HepG2 (cell line): ENCODE results near the gene GCHFR. TPM values are rescaled to one million over a fixed set of nuclear protein-coding genes. Genes with fewer than 3 reads are reported as not detected.

Experiments used
- BHLHE40 ChIP-seq: IDR thresholded peaks from 2 replicates; pipeline ENCODE4 v1.6.1; 2011; ENCODE audit warnings: low read length, improper control_type of control experiment
- CBX2 ChIP-seq, 2 experiments: fragments of 200-600 bp in 1 of 2; sonication (generic); formaldehyde crosslinking in 1 of 2; IDR thresholded peaks; 2 replicates each; pipeline versions ENCODE4 v1.7.0 to v1.8.1; 2018 to 2022; ENCODE audit warnings: low read depth in 2 of 2, low read length in 1 of 2, mild to moderate bottlenecking in 1 of 2, missing genetic modification reagents in 1 of 2
- CSRNP2 ChIP-seq: sonication (generic); formaldehyde crosslinking; conservative IDR thresholded peaks from 2 replicates; pipeline ENCODE4 v1.8.0; 2022; ENCODE audit warnings: low read depth, missing genetic modification reagents
- EP300 ChIP-seq, 3 experiments: sonication (generic) in 1 of 3; formaldehyde crosslinking in 1 of 3; IDR thresholded peaks; 2 replicates each; pipeline versions ENCODE4 v1.5.1 to v1.6.1; 2011 to 2020; ENCODE audit warnings: low read depth in 2 of 3, low read length in 2 of 3, borderline replicate concordance in 1 of 3, improper control_type of control experiment in 1 of 3, mild to moderate bottlenecking in 1 of 3, missing genetic modification reagents in 1 of 3, moderate library complexity in 1 of 3
- KDM2A ChIP-seq: sonication (generic); formaldehyde crosslinking; IDR thresholded peaks from 2 replicates; pipeline ENCODE4 v1.4.0; 2020; ENCODE audit warnings: low read depth, missing genetic modification reagents, borderline replicate concordance
- SIN3B ChIP-seq: fragments of 150-350 bp; IDR thresholded peaks from 2 replicates; pipeline ENCODE4 v1.6.1; 2014; ENCODE audit warnings: low read length
- SOX5 ChIP-seq: IDR thresholded peaks from 2 replicates; pipeline ENCODE4 v1.6.1; 2016; ENCODE audit warnings: borderline replicate concordance
- TFDP2 ChIP-seq: sonication (generic); formaldehyde crosslinking; IDR thresholded peaks from 2 replicates; pipeline ENCODE4 v1.4.0; 2020; ENCODE audit warnings: missing genetic modification reagents
- THAP8 ChIP-seq: sonication (generic); formaldehyde crosslinking; IDR thresholded peaks from 2 replicates; pipeline ENCODE4 v1.5.1; 2020; ENCODE audit warnings: missing genetic modification reagents, mild to moderate bottlenecking, borderline replicate concordance
- TOPORS ChIP-seq: sonication (generic); formaldehyde crosslinking; IDR thresholded peaks from 2 replicates; pipeline ENCODE4 v1.8.0; 2023; ENCODE audit warnings: mild to moderate bottlenecking, missing genetic modification reagents
- ZFP37 ChIP-seq: sonication (generic); formaldehyde crosslinking; IDR thresholded peaks from 2 replicates; pipeline ENCODE4 v1.4.0; 2020; ENCODE audit warnings: missing genetic modification reagents, borderline replicate concordance
- ZFP91 ChIP-seq: sonication (generic); formaldehyde crosslinking; IDR thresholded peaks from 2 replicates; pipeline ENCODE4 v1.9.0; 2022; ENCODE audit warnings: missing genetic modification reagents, mild to moderate bottlenecking, borderline replicate concordance
- ZNF275 ChIP-seq: sonication (generic); formaldehyde crosslinking; IDR thresholded peaks from 2 replicates; pipeline ENCODE4 v1.8.0; 2022; ENCODE audit warnings: missing genetic modification reagents, mild to moderate bottlenecking, inconsistent platforms, borderline replicate concordance
- ZNF343 ChIP-seq: sonication (generic); formaldehyde crosslinking; IDR thresholded peaks from 2 replicates; pipeline ENCODE4 v1.4.0; 2020; ENCODE audit warnings: mild to moderate bottlenecking, missing genetic modification reagents
- ZNF460 ChIP-seq: sonication (generic); formaldehyde crosslinking; IDR thresholded peaks from 2 replicates; pipeline ENCODE4 v1.5.1; 2020; ENCODE audit warnings: missing genetic modification reagents, mild to moderate bottlenecking, borderline replicate concordance
- ZNF790 ChIP-seq: sonication (generic); formaldehyde crosslinking; IDR thresholded peaks from 2 replicates; pipeline ENCODE4 v1.8.0; 2022; ENCODE audit warnings: missing genetic modification reagents, mild to moderate bottlenecking, borderline replicate concordance
- ZNF800 ChIP-seq: sonication (generic); formaldehyde crosslinking; IDR thresholded peaks from 2 replicates; pipeline ENCODE4 v1.4.0; 2020; ENCODE audit warnings: missing genetic modification reagents
- ZNF83 ChIP-seq: sonication (generic); formaldehyde crosslinking; IDR thresholded peaks from 2 replicates; pipeline ENCODE4 v1.4.0; 2020; ENCODE audit warnings: missing genetic modification reagents, mild to moderate bottlenecking, borderline replicate concordance
- polyA plus RNA-seq, 8 experiments: library from polyadenylated mRNA; depleted of rRNA in 3 of 8; stranded (reverse) in 7 of 8; unstranded in 1 of 8; fragments of >200 nt; fragmentation: Illumina TruSeq in 4 of 8; extraction: Trizol in 4 of 8; gene quantifications; 2 replicates each; pipeline versions ENCODE4 v1.2.1 to v1.2.3, GENCODE V29; 2011 to 2016; ENCODE audit warnings: low read depth in 4 of 8, missing spikeins in 1 of 8, mixed read lengths in 1 of 8; ENCODE audit not compliant: insufficient read depth in 1 of 8
- total RNA-seq, 5 experiments: library from RNA; depleted of rRNA; stranded (reverse); fragments of >200 nt; fragmentation: Illumina TruSeq; extraction: Trizol; gene quantifications; 2 replicates each; pipeline ENCODE4 v1.2.3, GENCODE V29; 2016; ENCODE audit warnings: low read depth in 1 of 5

Gene GCHFR
- total and polyA plus RNA-seq, 2 of the 13 experiments (the other 11 are each of a cell fraction or from before 2014, with no cell fraction given) = 51.5 to 92.4 TPM

GRCh38 chr15:40762919-40763800 lies 708 bp upstream of the GCHFR start (continued):
- no peak for TF ChIP-seq KDM2A
- no peak for TF ChIP-seq ZNF343
- TF ChIP-seq CSRNP2 (CRISPR knock-in tag) = no peak
- TF ChIP-seq TFDP2 (CRISPR knock-in tag) = peak; percentile 98
- no peak for TF ChIP-seq SOX5 (CRISPR knock-in tag)
- no peak for TF ChIP-seq EP300 (IDR thresholded peaks at IDR 0.05; ENCODE audit: low read depth in 2 of 2, low read length in 2 of 2)
- no peak for TF ChIP-seq EP300 (CRISPR knock-in tag; IDR thresholded peaks at IDR 0.05; ENCODE audit: borderline replicate concordance)
- peak; percentile 74 for TF ChIP-seq ZNF83
- no peak for TF ChIP-seq CBX2 (IDR thresholded peaks at IDR 0.05; ENCODE audit: low read depth, low read length)
- TF ChIP-seq CBX2 (CRISPR knock-in tag; IDR thresholded peaks at IDR 0.05; ENCODE audit: low read depth) = no peak
- TF ChIP-seq ZNF800 (CRISPR knock-in tag) = no peak; the same call in 1 of the 2 replicates
- no peak for TF ChIP-seq ZNF460 (CRISPR knock-in tag)
- TF ChIP-seq SIN3B = no peak
- TF ChIP-seq ZNF275 (CRISPR knock-in tag) = 0 out of 2 replicates have a peak, but pooled peaks have one; percentile 15
- peak; percentile 87; the same call in 1 of the 2 replicates for TF ChIP-seq ZFP37
- no peak; the same call in 1 of the 2 replicates for TF ChIP-seq ZNF790 (CRISPR knock-in tag)
- no peak for TF ChIP-seq ZFP91 (CRISPR knock-in tag)
- no peak for TF ChIP-seq THAP8 (CRISPR knock-in tag)
- TF ChIP-seq TOPORS (CRISPR knock-in tag) = 0 out of 2 replicates have a peak, but pooled peaks have one; percentile 47
- TF ChIP-seq BHLHE40 = no peak
